Lung microvascular endothelial cell (primary cell): ENCODE data around the gene UBAC1. TPM values are rescaled to one million over a fixed set of nuclear protein-coding genes. Genes with fewer than 3 reads are reported as not detected.
"Not testable (repeated sequence)": the region's sequence is repeated elsewhere in the genome, so short reads cannot be mapped to it uniquely, and the experiment has no call there.

Source experiments
- DNase-seq, 2 donors: peaks; one replicate each; pipeline versions ENCODE4 v3.0.0 to v3.0.0-alpha.2; 2010; ENCODE audit warnings: low read depth in 2 of 2
- total RNA-seq: library from RNA; depleted of rRNA; stranded (reverse); fragments of >200 nt; gene quantifications from 2 replicates; pipeline ENCODE4 v1.2.1, GENCODE V29; 2014

Gene UBAC1
- total RNA-seq, 1 donor from 2014 or later, result 24.0 TPM

DNA sequence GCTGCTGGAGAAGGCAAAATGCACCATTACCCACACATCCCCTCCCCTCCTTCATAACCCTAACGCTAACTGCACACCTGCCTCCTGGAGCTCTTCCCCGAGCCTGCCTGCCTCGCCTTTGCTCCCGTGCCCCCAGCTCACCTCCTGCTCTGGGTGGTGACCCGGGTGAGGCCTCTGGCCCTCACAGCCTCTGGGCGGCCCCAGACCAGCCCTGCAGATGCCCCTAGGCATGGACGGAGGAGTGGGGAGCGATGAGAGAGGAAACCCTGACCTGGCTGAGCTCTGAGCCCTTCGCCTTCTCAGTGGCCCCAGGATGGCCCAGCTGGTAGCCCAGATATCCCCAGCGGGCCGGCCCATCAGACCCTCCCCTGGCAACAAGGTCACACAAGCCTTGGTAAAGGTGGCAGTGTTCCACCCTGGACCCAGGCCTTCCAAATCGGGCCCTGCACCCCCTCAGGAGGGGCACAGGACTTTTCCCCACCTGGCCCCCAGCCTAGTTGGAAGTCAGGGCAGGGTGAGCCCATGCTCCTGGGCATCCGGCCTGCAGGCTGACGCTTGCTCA is 39.3 kb downstream of the UBAC1 start:
- no peak for DNase-seq

DNA sequence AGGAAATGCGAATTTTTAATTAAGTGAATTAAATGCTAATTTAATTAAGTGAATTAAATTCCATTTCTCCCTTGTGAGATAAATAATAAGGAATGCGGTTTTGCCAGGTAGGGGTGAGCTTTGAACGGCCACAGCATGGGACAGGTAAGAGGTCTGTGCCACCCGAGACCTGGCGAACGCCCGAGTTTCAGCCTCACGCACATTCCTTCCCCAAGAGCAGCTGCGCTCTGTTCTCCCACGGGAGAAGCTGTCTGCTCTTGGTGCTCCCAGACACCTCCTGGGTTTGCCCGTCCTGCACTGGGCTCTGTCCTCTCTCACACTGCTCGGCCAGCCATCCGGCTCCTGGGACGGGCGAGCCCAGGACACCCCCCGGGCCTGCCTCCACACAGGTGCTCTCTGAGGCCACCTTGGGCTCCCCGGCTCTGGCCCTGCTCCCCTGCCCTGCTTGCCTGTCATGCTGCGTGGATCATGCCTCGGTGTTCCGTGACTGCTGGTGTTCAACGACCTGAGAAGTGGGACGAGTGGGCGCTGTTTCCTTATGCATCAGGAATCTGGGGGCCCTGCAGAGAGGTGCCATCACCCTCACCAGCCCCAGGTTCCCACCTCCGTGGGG is 40.1 kb downstream of the UBAC1 start:
- DNase-seq, result no peak

DNA sequence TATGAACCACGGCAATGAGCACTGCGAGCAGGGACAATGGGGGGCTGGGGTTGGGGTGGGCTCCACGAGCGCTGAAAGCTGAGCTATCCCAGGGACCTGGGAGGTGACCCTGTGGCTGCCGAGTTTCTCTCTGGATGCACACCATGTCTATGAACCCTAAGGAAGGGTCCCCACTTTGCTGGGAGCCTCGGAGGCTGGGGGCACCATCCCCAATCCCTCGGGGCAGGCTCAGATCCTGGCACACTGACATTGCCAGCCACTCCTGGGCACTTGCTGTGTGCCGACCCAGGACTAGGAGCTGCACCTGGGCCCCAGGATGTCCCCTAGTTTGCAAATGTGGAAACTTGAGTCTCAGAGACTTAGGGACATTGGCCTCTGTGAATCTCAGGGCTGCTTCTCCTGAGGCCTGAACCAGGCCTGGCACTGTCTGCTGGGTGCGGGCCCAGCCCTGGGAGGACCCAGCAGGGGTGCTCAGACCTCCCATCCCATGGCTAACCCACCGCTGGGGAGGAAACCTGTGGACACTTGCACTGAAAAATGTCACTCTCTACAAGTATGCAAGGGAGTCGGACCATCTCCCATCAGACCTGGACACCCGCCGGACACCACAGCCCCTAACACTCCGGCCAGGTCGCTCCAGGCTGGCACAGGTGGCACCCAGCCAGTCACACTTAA is 40.8 kb downstream of the UBAC1 start:
- DNase-seq, result no peak

DNA sequence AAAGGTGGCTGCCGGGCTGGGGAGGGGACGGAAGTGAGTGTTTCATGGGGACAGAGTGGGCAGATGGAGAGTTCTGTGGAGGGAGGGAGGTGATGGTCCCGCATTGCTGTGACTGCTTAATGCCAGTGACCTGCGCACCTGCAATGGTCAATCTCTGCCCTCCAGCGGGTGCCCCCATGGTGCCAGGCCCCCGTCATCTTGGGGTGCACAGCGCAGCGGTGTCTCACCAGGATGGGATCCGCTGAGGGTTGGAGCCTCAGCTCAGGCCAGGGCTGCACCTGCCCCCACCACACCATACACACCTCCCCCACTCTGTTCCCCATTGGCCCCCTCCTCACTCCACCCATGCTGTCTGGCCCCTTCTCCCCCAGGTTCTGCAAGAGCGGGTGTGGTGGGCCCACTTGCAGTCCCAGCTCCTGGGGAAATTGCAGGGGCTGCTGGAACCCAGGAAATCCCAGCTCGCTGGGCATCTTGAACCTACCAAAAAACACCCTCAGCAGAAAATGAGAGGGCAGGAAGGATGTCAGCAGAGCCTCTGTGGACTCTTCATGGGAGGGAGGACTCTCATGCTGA is 41.8 kb downstream of the UBAC1 start:
- DNase-seq, result no peak

DNA sequence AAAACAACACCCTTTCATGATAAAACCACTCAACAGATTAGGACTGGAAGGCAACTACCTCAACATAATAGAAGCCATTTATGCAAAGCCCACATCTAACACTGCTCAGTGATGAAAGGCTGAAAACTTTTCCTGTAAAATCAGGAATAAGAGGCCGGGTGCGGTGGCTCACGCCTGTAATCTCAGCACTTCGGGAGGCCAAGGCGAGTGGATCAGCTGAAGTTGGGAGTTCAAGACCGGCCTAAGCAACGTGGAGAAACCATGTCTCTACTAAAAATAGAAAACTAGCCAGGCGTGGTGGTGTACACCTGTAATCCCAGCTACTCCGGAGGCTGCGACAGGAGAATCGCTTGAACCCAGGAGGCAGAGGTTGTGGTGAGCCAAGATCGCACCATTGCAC is 44.9 kb downstream of the UBAC1 start:
- not testable (repeated sequence) for DNase-seq

DNA sequence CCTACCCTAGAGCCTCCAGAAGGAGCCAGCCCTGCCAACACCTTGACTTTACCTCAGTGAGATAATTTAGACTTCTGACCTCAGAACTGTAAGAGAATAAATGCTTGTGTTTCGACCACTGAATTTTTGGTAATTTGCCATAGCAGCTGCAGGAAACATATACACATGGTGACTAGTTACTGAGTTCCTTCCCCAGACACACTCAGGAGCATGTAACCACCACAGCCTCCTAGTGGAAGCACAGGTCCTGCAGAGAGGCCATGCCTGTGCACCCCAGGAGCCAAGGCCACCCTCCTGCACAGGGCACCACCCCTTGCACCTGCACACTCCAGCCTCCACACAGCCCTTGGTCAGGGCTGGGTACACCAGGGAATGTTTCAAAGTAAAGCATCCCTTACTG is 46.3 kb downstream of the UBAC1 start:
- peak in 1 of 2 donors; percentile 80 for DNase-seq

DNA sequence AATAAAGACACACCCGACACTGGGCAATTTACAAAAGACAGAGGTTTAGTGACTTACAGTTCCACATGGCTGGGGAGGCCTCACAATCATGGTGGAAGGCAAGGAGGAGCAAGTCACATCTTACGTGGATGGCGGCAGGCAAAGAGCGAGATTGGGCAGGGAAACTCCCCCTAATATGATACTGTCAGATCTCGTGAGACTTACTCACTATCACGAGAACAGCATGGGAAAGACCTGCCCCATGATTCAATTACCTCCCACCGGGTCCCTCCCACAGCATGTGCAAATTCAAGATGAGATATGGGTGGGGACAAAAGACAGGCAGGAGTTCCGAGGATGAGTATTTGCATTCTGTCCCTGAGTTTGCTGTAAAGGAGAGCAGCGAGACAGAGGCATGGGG is 49.9 kb downstream of the UBAC1 start:
- DNase-seq, result not testable (repeated sequence)

DNA sequence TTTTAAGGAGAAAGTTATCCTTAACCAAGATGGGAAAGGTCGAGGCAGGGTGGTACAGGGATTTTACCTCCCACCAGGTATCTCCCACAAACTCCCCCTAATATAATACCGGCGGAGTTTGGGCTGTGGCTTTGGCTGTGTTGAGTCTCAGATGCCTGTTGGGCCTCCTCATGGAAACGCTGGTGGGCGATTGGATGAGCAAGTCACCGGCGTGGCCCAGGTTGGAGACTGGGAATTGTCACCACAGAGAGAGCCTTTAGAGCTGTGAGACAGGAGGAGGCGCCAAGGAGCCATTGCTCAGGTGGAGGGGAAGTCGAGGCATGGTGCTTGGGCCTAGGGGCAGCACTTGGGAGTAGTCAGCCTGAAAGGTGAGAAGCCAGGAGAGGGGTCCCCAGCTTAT is 50.4 kb downstream of the UBAC1 start:
- DNase-seq, result no peak

- no peak for DNase-seq
Measured at GRCh38 chr9:135910216-135910615, 51.0 kb downstream of the UBAC1 start.

- DNase-seq, result no peak
Measured at GRCh38 chr9:135909371-135909770, 51.8 kb downstream of the UBAC1 start.

- peak in 1 of 2 donors; percentile 78 for DNase-seq
Measured at GRCh38 chr9:135908754-135909204, 52.4 kb downstream of the UBAC1 start.

GRCh38 chr9:135908093-135908753 is 53.0 kb downstream of the UBAC1 start:
- DNase-seq, result peak in 1 of 2 donors; percentile 21

DNA sequence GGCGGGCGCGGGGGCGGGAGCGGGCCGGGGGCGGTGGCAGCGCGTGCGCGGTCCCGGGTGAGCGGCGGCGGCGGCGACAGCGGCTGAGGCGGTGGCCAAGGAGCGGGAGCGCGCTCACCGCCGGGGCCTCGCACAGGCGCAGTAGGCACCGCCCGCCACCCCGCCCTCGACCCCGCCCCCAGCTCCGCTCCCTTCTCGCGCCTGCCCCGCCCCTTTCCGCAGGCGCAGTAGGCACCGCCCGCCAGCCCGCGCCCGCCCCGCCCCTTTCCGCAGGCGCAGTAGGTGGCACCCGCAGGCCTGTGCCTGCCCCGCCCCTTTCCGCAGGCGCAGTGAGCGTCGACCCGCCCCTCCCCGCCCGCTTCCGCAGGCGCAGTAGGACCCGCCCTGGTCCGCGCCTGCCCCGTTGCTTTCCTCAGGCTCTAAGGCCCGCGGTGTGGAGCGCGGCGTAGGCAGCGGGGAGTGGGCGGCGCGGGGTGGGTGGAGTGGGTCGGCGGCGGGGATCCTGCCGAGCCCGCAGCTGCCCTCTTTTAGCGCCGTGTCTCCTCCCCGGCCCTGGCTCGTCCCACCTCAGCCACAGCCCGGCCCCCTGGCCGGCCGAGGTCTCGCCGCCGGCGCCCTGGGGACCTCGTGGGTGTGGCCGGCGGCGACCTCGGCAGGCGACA is 53.6 kb downstream of the UBAC1 start, which contains the start of gene CAMSAP1:
Gene CAMSAP1, minus strand, starts transcription at position 116 of the 662 bp plus-strand sequence. CDS start 387 bp downstream, outside the sequence.
- DNase-seq, result peak; percentile 96 to 98

DNA sequence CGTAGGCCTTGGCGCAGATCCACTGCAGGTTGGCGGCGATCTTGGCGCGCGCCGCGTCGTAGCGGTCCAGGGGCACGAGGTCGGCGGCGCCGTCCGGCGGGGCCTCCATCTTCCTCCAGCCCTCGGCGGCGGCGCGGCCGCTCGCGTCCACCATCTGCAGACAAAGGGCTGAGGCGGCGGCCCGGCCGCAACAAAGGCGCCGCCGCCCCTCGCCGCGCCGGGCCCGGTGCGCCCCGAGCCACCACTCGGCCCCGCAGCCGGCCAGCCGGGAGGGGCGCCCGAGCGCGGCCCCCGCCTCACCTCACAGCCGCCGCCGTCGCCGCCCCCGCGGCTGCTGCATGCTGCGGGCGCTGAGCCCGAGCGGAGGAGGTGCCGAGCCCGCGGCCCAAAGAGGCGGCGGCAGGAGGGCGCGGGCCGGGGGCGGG is 54.2 kb downstream of the UBAC1 start:
- DNase-seq, result peak in 1 of 2 donors; percentile 46

GRCh38 chr9:135906291-135907005 is 54.7 kb downstream of the UBAC1 start:
- peak; percentile 53 to 59 for DNase-seq

GRCh38 chr9:135905380-135906258 is 55.6 kb downstream of the UBAC1 start:
- DNase-seq, result peak in 1 of 2 donors; percentile 21

- DNase-seq, result no peak
Measured at GRCh38 chr9:135903786-135904520, 57.2 kb downstream of the UBAC1 start.

DNA sequence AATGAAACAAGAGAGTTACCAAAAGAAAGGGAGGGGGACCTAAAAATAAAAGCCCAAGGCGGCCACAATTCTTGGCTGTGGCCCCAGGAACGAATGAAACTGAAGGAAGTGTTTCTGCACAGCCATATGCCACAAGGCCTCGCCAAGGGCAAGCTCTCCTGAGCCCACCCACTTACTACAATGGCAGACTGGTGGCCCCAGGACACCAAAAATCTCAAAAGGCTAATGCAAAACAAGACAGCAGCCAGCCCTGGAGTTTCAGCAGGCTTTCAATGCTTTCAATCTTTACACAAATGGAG is 57.9 kb downstream of the UBAC1 start:
- no peak for DNase-seq
